DOHH2 (cell line): ENCODE measurements around the gene CMSS1.

Experiments used
- H3F3A ChIP-seq: fragments of 200-600 bp; sonication (generic), shearing (Covaris generic); 2 replicates; pipeline ENCODE4 v1.6.0; 2016; ENCODE audit warnings: antibody characterized with exemption, mild to moderate bottlenecking; ENCODE audit not compliant: control insufficient read depth, insufficient read depth
- H3K27ac ChIP-seq: fragments of 200-600 bp; sonication (generic); 2 replicates; pipeline ENCODE4 v1.5.1; 2014; ENCODE audit warnings: low read depth, mild to moderate bottlenecking, low read length, moderate library complexity
- H3K27me3 ChIP-seq: fragments of 200-600 bp; sonication (generic); 2 replicates; pipeline ENCODE4 v1.6.1; 2014; ENCODE audit warnings: mild to moderate bottlenecking, low read length, mixed read lengths; ENCODE audit not compliant: control insufficient read depth
- H3K36me3 ChIP-seq: fragments of 200-600 bp; sonication (generic); 2 replicates; pipeline ENCODE4 v1.6.1; 2014; ENCODE audit warnings: mild to moderate bottlenecking, low read length, moderate library complexity, mixed read lengths; ENCODE audit not compliant: control insufficient read depth
- H3K4me1 ChIP-seq: fragments of 200-600 bp; sonication (generic); 2 replicates; pipeline ENCODE4 v1.6.1; 2014; ENCODE audit warnings: mild to moderate bottlenecking, low read length, mixed read lengths; ENCODE audit not compliant: control insufficient read depth
- H3K4me2 ChIP-seq: fragments of 200-600 bp; sonication (generic); 2 replicates; pipeline ENCODE4 v1.6.0; 2014; ENCODE audit warnings: mild to moderate bottlenecking, low read length, moderate library complexity
- H3K4me3 ChIP-seq: fragments of 200-600 bp; sonication (generic); 2 replicates; pipeline ENCODE4 v1.5.1; 2014; ENCODE audit warnings: mild to moderate bottlenecking, low read length, mixed read lengths
- H3K79me2 ChIP-seq: fragments of 200-600 bp; sonication (generic); 2 replicates; pipeline ENCODE4 v1.6.1; 2014; ENCODE audit warnings: mild to moderate bottlenecking, low read length, mixed read lengths; ENCODE audit not compliant: control insufficient read depth
- H3K9me2 ChIP-seq: fragments of 200-600 bp; sonication (generic); replicated peaks from 2 replicates; pipeline ENCODE4 v1.6.1; 2014; ENCODE audit warnings: mild to moderate bottlenecking, low read length, mixed read lengths; ENCODE audit not compliant: control insufficient read depth
- H3K9me3 ChIP-seq: fragments of 200-600 bp; sonication (generic); 2 replicates; pipeline ENCODE4 v1.6.1; 2014; ENCODE audit warnings: antibody characterized with exemption, low read length, mixed read lengths; ENCODE audit not compliant: control insufficient read depth, insufficient read depth
- H4K20me1 ChIP-seq: fragments of 200-600 bp; sonication (generic); 2 replicates; pipeline ENCODE4 v1.6.0; 2014; ENCODE audit warnings: low read depth, mild to moderate bottlenecking, antibody characterized with exemption, low read length, moderate library complexity; ENCODE audit not compliant: control insufficient read depth, insufficient read depth
- CTCF ChIP-seq: fragments of 200-600 bp; sonication (generic); IDR thresholded peaks from one replicate; pipeline ENCODE4 v1.5.1; 2014; ENCODE audit warnings: antibody characterized with exemption, mild to moderate bottlenecking, low read depth, low read length; ENCODE audit not compliant: poor library complexity, severe bottlenecking
- EZH2phosphoT487 ChIP-seq: fragments of 200-600 bp; sonication (generic); IDR thresholded peaks from 2 replicates; pipeline ENCODE4 v1.6.1; 2017; ENCODE audit warnings: borderline replicate concordance, mild to moderate bottlenecking, antibody characterized with exemption, low read length, moderate library complexity, mixed read lengths

CMSS1 gene

DNA sequence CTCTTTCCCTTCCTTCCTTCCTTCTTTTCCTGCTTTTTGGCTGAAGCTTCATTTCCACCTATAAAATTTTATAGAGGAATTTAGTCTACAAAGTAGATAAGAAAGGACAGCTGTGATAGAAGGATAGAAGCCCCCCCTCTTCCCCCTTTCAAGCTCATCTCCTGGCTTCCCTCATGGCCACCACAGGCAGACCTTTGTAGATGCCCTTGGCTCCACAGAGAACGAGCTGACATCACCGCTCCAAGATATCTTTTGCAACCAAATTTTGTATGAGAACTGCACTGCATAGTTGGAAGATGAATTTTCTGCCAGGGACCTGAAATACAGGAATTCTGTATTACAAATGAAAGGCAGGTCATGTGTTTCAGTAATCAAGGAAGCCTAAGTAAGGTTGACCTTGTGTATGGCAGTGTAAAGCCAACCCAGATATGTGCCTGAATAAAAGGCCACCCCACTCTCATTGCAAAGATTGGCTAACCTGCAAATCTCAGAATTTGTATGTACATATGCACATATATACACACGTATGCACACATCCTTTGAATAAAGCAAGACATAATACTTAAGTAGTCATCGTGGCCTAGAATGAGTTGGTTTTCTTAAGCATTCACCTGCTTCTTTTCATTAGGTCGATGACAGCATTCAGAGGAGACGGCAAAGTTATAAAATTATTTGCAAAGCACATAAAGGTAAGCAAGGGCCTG is 353.7 kb downstream of the CMSS1 start:
- Histone ChIP-seq H3K9me2 (no peaks in the 10 kb centered on the region), H3K27me3 (no peaks in the 10 kb centered on the region), H3K9me3 (no peaks in the 10 kb centered on the region), H3F3A (no peaks in the 10 kb centered on the region), H3K4me1 (no peaks in the 10 kb centered on the region), H3K4me3 (no peak overlapping the region), H4K20me1 (no peaks in the 10 kb centered on the region), H3K36me3 (peaks cover 21% of the 10 kb centered on the region), H3K27ac (no peak overlapping the region), H3K4me2 (no peak overlapping the region), H3K79me2 (no peaks in the 10 kb centered on the region)
- TF ChIP-seq CTCF (no peak), EZH2phosphoT487 (no peak)

- no peaks in the 10 kb centered on the region for H3K4me1 ChIP-seq
- H3K4me2 ChIP-seq, result no peak overlapping the region
- H3K27ac ChIP-seq, result no peak overlapping the region
- no peak overlapping the region for H3K4me3 ChIP-seq
- H4K20me1 ChIP-seq, result no peaks in the 10 kb centered on the region
- H3K27me3 ChIP-seq, result no peaks in the 10 kb centered on the region
- H3F3A ChIP-seq, result no peaks in the 10 kb centered on the region
- no peaks in the 10 kb centered on the region for H3K9me2 ChIP-seq
- H3K9me3 ChIP-seq, result peaks cover 5% of the 10 kb centered on the region
- no peaks in the 10 kb centered on the region for H3K79me2 ChIP-seq
- peaks cover 29% of the 10 kb centered on the region for H3K36me3 ChIP-seq
- TF ChIP-seq EZH2phosphoT487 (no peak), CTCF (no peak)
These were observed 356.3 kb downstream of the CMSS1 start for GRCh38 chr3:100173961-100174360.

DNA sequence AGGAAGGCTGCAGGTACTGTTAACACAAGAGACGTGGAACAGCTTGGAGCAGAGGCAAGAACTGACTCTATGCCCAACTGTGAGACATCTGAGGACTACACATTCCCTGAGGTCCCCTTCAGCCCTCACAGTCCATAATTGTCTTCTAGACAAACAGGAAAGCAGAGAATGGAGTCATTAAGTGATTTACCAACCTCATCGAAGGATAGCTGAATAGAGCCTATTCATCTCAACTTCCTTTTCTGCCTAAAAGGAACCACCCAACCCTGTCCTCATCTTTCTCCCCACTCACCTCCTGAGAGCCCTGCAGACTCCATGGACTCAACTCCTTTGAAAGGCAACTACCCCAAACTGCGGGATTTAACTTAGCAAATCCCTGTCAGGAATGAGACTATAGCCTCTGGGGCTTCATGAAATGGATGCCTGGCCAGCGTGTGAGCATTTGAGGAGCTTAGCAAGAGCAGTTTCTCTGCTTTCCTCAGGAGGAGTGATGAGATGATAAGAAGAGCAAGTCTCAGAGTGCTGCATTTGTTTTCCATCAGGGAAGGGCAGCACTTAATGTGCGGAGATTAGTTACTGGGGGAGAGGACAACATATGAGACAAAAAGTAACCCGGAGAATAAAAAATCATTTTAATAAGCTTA is 358.1 kb downstream of the CMSS1 start:
- Histone ChIP-seq H3K27me3 (no peaks in the 10 kb centered on the region), H3K9me2 (no peaks in the 10 kb centered on the region), H3K9me3 (peaks cover 14% of the 10 kb centered on the region), H3K4me2 (no peak overlapping the region), H3K79me2 (no peaks in the 10 kb centered on the region), H3F3A (no peaks in the 10 kb centered on the region), H3K27ac (no peak overlapping the region), H3K4me3 (no peak overlapping the region), H3K4me1 (no peaks in the 10 kb centered on the region), H3K36me3 (peaks cover 26% of the 10 kb centered on the region), H4K20me1 (no peaks in the 10 kb centered on the region)
- TF ChIP-seq EZH2phosphoT487 (no peak), CTCF (no peak)
